Fibroblast of lung (primary cell): ENCODE data around the gene PAX2. TPM values are rescaled to one million over a fixed set of nuclear protein-coding genes. Genes with fewer than 3 reads are reported as not detected.

Source experiments
- DNase-seq, 2 donors: peaks; one replicate each; pipeline versions ENCODE4 v3.0.0 to v3.0.0-alpha.2; 2010; ENCODE audit warnings: low read depth in 2 of 2
- H2AFZ ChIP-seq: 2 replicates; pipeline ENCODE4 v1.5.1; 2012; ENCODE audit warnings: low read length, control low read depth, inconsistent platforms
- H3K27ac ChIP-seq: 2 replicates; pipeline ENCODE4 v1.5.1; 2011; ENCODE audit warnings: low read length, control low read depth; ENCODE audit not compliant: insufficient read depth
- H3K27me3 ChIP-seq: 2 replicates; pipeline ENCODE4 v1.5.1; 2011; ENCODE audit warnings: mild to moderate bottlenecking, low read length; ENCODE audit not compliant: control insufficient read depth, insufficient read depth
- H3K36me3 ChIP-seq: 2 replicates; pipeline ENCODE4 v1.5.1; 2011; ENCODE audit warnings: low read length; ENCODE audit not compliant: control insufficient read depth, insufficient read depth
- H3K4me1 ChIP-seq: 2 replicates; pipeline ENCODE4 v1.5.1; 2011; ENCODE audit warnings: low read length; ENCODE audit not compliant: control insufficient read depth, insufficient read depth; ENCODE audit errors: extremely low read depth
- H3K4me2 ChIP-seq: 2 replicates; pipeline ENCODE4 v1.5.1; 2011; ENCODE audit warnings: low read length, control low read depth; ENCODE audit not compliant: insufficient read depth; ENCODE audit errors: extremely low read depth
- H3K4me3 ChIP-seq, 4 experiments: fragments of 200-600 bp in 1 of 4; sonication (generic) in 1 of 4; replicated peaks in 1 of 4; 2 replicates each; pipeline ENCODE4 v1.5.1; 2011 to 2016; ENCODE audit warnings: low read length in 4 of 4, low read depth in 3 of 4, mild to moderate bottlenecking in 3 of 4, control low read depth in 2 of 4, inconsistent platforms in 1 of 4, mixed read lengths in 1 of 4; ENCODE audit not compliant: insufficient read depth in 1 of 4; ENCODE audit errors: control extremely low read depth in 1 of 4
- H3K79me2 ChIP-seq: 2 replicates; pipeline ENCODE4 v1.5.1; 2012; ENCODE audit warnings: mild to moderate bottlenecking, low read length, inconsistent platforms; ENCODE audit not compliant: control insufficient read depth, insufficient read depth
- H3K9ac ChIP-seq: 2 replicates; pipeline ENCODE4 v1.5.1; 2011; ENCODE audit warnings: mild to moderate bottlenecking, low read length, control low read depth; ENCODE audit not compliant: insufficient read depth
- H3K9me3 ChIP-seq: 2 replicates; pipeline ENCODE4 v1.5.1; 2012; ENCODE audit warnings: low read depth, low read length; ENCODE audit not compliant: control insufficient read depth, insufficient read depth
- H4K20me1 ChIP-seq: 2 replicates; pipeline ENCODE4 v1.5.1; 2011; ENCODE audit warnings: low read length; ENCODE audit not compliant: control insufficient read depth, insufficient read depth; ENCODE audit errors: extremely low read depth
- EZH2 ChIP-seq: IDR thresholded peaks from 2 replicates; pipeline ENCODE4 v1.5.1; 2012; ENCODE audit warnings: low read length, control low read depth, mild to moderate bottlenecking; ENCODE audit errors: missing control alignments
- polyA plus RNA-seq, 2 donors: library from polyadenylated mRNA; depleted of rRNA in 1 of 2; stranded (reverse) in 1 of 2; unstranded in 1 of 2; fragments of >200 nt; gene quantifications; 2 replicates each; pipeline ENCODE4 v1.2.1, GENCODE V29; 2011 to 2012; ENCODE audit warnings: missing spikeins in 1 of 2
- total RNA-seq: library from RNA; depleted of rRNA; stranded (reverse); fragments of >200 nt; gene quantifications from 2 replicates; pipeline ENCODE4 v1.2.1, GENCODE V29; 2014
- TF ChIP-seq, protein P1 (sequence below), 2 donors: IDR thresholded peaks in 1 of 2; conservative IDR thresholded peaks in 1 of 2; 1 replicate in 1 of 2; 2 replicates in 1 of 2; pipeline ENCODE4 v1.5.1; 2011 to 2012; ENCODE audit warnings: low read length in 2 of 2, control low read depth in 1 of 2, inconsistent platforms in 1 of 2, low read depth in 1 of 2, mild to moderate bottlenecking in 1 of 2

Gene PAX2
- total and polyA plus RNA-seq, 2 donors (not counting 1 experiment from before 2014, with no cell fraction given) = not detected

DNA sequence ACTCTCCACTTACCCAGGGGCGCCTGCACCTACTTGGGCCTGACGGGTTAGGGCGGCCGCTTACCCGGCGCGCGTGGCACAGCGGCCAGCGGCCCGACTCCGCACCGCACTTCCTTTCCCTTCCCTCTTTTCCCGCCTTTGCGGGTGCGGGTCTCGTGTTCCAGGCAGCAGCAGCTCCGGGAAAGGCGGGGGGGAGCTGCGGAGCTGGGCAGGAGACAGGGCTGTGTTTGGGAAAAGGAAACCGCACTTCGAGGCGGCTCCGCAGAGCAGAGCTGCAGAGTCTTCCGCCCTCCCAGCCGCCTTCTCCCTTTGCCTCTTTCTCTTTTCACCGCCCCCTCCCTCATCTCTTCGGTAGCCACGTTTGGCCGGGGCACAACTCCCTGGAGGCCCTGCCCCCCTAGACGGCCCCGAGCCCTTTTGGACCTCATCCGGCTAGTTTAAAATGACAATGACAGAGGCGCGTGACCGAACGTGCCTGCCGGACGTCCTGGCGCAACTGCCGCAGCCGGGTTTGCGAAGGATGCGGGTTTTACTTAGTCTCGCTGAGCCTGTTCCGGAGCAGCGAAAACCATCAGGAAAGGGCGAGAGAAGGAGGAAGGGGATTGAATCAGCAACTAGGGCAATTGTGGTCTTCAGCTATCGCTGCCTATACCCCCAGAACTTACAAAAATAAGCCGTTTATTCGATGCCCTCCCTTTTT lies 7.9 kb upstream of the PAX2 start:
- peaks cover 88% of the 10 kb centered on the region for H3K27me3 ChIP-seq
- no peak overlapping the region for H3K9ac ChIP-seq
- H3K4me3 ChIP-seq = no peak overlapping the region
- no peaks in the 10 kb centered on the region for H3K9me3 ChIP-seq
- no peaks in the 10 kb centered on the region for H3K79me2 ChIP-seq
- no peaks in the 10 kb centered on the region for H4K20me1 ChIP-seq
- H3K36me3 ChIP-seq = no peaks in the 10 kb centered on the region
- DNase-seq = no peak
- no peak overlapping the region for H3K27ac ChIP-seq
- no peaks in the 10 kb centered on the region for H3K4me1 ChIP-seq
- TF ChIP-seq, protein P1, sequence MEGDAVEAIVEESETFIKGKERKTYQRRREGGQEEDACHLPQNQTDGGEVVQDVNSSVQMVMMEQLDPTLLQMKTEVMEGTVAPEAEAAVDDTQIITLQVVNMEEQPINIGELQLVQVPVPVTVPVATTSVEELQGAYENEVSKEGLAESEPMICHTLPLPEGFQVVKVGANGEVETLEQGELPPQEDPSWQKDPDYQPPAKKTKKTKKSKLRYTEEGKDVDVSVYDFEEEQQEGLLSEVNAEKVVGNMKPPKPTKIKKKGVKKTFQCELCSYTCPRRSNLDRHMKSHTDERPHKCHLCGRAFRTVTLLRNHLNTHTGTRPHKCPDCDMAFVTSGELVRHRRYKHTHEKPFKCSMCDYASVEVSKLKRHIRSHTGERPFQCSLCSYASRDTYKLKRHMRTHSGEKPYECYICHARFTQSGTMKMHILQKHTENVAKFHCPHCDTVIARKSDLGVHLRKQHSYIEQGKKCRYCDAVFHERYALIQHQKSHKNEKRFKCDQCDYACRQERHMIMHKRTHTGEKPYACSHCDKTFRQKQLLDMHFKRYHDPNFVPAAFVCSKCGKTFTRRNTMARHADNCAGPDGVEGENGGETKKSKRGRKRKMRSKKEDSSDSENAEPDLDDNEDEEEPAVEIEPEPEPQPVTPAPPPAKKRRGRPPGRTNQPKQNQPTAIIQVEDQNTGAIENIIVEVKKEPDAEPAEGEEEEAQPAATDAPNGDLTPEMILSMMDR (conservative IDR thresholded peaks at IDR 0.05 in 1 of 2, IDR thresholded peaks at IDR 0.05 in 1 of 2; ENCODE audit: low read depth in 1 of 2, low read length in 2 of 2) = no peak
- peak; percentile 96 for TF ChIP-seq EZH2
- H3K4me2 ChIP-seq = no peak overlapping the region
- no peak overlapping the region for H2AFZ ChIP-seq

DNA sequence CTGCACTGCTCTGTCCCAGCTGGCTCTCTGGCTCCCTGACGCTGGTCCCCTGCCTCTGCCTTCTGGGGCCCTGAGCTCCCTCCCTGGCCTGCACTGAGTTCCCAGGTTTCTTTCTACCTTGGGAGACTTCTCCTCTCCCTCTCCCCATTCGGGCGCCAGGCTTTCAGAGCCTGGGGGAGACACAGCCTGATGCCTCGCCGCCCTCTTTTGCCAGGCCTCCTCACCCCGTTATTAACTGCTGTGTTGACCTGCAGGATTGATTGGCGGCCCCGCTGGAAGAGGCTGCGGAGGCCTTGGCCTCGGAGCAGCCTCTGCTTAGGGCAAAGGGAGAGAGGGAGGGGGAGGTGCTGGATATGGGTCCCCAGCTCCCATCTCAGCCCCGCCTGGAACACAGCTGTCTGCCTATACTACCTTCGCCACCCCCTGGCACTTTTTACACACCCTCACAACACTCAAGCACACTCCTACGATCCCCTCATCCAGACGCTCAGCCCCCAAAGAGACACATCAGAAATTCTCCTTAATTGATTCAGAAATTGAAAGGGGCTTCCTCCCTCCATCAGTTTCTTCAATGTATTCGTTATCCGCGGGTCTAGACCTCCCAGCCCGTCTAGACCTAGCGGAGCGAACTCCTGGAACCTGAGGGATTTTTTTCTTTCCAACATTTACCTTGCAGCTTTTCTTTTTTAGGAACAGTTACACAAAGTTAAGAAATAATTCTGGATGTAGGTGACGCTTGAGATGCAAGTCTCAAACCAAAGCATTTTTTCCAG lies 7.1 kb upstream of the PAX2 start:
- TF ChIP-seq, protein P1 (conservative IDR thresholded peaks at IDR 0.05 in 1 of 2, IDR thresholded peaks at IDR 0.05 in 1 of 2; ENCODE audit: low read depth in 1 of 2, low read length in 2 of 2) = no peak
- TF ChIP-seq EZH2 = no peak
- no peak overlapping the region for H3K4me3 ChIP-seq
- peaks cover 88% of the 10 kb centered on the region for H3K27me3 ChIP-seq
- H3K36me3 ChIP-seq = no peaks in the 10 kb centered on the region
- no peaks in the 10 kb centered on the region for H3K79me2 ChIP-seq
- H3K27ac ChIP-seq = no peak overlapping the region
- H4K20me1 ChIP-seq = no peaks in the 10 kb centered on the region
- no peak overlapping the region for H3K4me2 ChIP-seq
- no peak overlapping the region for H2AFZ ChIP-seq
- no peak for DNase-seq
- H3K9me3 ChIP-seq = no peaks in the 10 kb centered on the region
- no peaks in the 10 kb centered on the region for H3K4me1 ChIP-seq
- no peak overlapping the region for H3K9ac ChIP-seq

DNA sequence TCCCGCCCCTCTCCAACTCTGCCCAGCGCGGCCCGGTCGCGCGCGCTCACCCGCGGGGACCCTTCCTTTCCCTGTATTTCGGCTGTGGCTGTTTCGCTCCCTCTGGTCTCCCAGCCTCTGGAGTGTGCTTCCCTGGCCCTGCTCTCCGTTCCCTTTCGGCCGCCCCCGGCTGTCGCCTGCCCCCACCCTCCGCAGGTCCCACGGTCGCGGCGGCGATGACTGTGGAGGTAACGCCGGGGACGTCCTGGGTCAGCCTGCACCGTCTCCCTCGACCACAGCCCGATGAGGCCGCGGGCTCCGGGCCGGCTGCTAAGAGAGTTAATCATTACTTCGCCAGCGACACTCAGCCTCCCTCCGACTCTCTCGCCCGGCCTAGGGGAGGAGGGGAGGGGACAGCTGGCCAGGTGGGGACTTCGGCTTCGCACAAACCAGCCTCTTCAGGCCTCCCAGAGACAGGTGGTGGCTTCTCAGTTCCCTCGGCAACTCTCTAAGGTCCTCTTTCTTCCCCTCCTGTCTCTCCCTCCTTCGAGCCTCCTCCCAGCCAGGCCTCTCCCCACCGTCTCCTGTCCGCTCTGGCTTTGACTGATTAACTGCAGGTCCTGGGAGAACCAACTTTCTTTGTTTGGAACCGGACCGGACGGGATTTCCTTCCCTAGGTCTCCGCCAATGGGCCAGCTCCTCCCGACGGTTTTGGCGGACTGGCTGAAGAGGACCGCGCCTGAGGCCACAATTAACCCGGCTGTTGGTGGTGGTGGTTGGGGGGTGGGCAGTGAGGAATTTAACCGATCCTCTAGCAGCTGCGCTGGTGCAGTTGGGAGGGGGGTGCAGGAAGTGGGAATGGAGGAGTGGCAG lies 5.6 kb upstream of the PAX2 start:
- TF ChIP-seq, protein P1 (conservative IDR thresholded peaks at IDR 0.05 in 1 of 2, IDR thresholded peaks at IDR 0.05 in 1 of 2; ENCODE audit: low read depth in 1 of 2, low read length in 2 of 2) = no peak
- TF ChIP-seq EZH2 = peak; percentile 10
- Histone ChIP-seq H3K4me3 (no peak overlapping the region), H2AFZ (no peak overlapping the region), H3K9me3 (no peaks in the 10 kb centered on the region), H3K27ac (no peak overlapping the region), H3K79me2 (no peaks in the 10 kb centered on the region), H4K20me1 (no peaks in the 10 kb centered on the region), H3K4me1 (no peaks in the 10 kb centered on the region), H3K9ac (no peak overlapping the region), H3K36me3 (no peaks in the 10 kb centered on the region), H3K4me2 (no peak overlapping the region), H3K27me3 (peaks cover 88% of the 10 kb centered on the region)
- DNase-seq = no peak
